HL-60 (cell line): Measurements from ENCODE around the gene GPC4.

Experiments
- DNase-seq, 2 experiments: peaks; one replicate each; pipeline ENCODE4 v3.0.0-alpha.2; 2010 to 2020; ENCODE audit warnings: low read depth in 1 of 2, low spot score in 1 of 2
- H3K27ac ChIP-seq: fragments of 250-450 bp; sonication (Bioruptor Pico); replicated peaks from 2 replicates; pipeline ENCODE4 v1.5.1; 2020; ENCODE audit warnings: mild to moderate bottlenecking, moderate library complexity
- H3K27me3 ChIP-seq: fragments of 250-450 bp; sonication (Bioruptor Pico); 2 replicates; pipeline ENCODE4 v1.5.1; 2021; ENCODE audit warnings: mild to moderate bottlenecking, moderate library complexity; ENCODE audit not compliant: insufficient read depth, poor library complexity, severe bottlenecking
- H3K4me3 ChIP-seq: replicated peaks from 2 replicates; pipeline ENCODE4 v1.5.1; 2011; ENCODE audit warnings: mild to moderate bottlenecking, control low read depth, low read length; ENCODE audit not compliant: insufficient read depth
- CTCF ChIP-seq: IDR thresholded peaks from one replicate; pipeline ENCODE4 v1.5.1; 2011; ENCODE audit warnings: low read length, control low read depth, inconsistent platforms; ENCODE audit not compliant: insufficient read depth
- GABPA ChIP-seq: IDR thresholded peaks from 2 replicates; pipeline ENCODE4 v1.6.1; 2012; ENCODE audit warnings: low read depth
- POLR2AphosphoS5 ChIP-seq: IDR thresholded peaks from 2 replicates; pipeline ENCODE4 v1.6.1; 2012; ENCODE audit warnings: low read depth
- REST ChIP-seq: IDR thresholded peaks from 2 replicates; pipeline ENCODE4 v1.6.1; 2012; ENCODE audit warnings: low read depth; ENCODE audit not compliant: insufficient replicate concordance
- SPI1 ChIP-seq: IDR thresholded peaks from 2 replicates; pipeline ENCODE4 v1.6.1; 2012; ENCODE audit warnings: low read depth, mild to moderate bottlenecking, borderline replicate concordance

Gene GPC4

DNA sequence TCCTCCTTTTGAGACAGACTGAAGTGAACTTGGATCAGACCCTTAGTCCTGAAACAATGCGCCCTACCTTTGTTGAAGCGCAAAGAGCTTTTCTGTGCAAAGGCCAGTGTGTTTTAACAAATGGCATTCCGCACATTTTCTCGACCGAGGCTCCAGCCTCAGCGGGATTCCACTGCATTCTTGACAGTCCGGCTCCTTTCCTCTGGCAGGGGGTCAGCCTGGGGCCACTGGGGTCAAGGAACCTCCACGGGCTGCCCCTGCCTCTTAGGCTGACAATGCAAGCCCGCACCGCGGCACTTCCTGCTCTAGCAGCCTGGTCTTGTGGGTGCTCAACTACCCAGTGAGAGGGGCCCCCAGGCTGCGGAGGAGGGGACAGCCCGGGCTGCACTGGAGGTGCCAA, 150.0 kb downstream of the GPC4 start:
- TF ChIP-seq REST (no peak), SPI1 (no peak), POLR2AphosphoS5 (no peak)
- Histone ChIP-seq H3K27ac (no peak overlapping the region), H3K4me3 (no peak overlapping the region), H3K27me3 (no peaks in the 10 kb centered on the region)
- no peak for DNase-seq

DNA sequence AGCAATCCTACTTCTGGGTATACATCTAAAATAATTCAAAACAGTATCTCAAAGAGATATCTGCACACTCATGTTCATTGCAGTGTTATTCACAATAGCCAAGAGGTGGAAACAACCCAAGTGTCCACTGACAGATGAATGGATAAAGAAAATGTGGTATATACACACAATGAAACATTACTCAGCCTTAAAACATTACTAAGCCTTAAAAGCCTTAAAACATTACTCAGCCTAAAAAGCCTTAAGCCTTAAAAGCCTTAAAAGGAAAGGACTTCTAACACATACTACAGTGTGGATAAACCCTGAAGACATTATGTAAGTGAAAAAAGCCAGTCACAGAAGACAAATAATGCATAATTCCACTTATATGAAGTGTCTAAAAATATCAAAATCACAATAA, 156.8 kb downstream of the GPC4 start:
- no peak overlapping the region for H3K27ac ChIP-seq
- no peak for DNase-seq

DNA sequence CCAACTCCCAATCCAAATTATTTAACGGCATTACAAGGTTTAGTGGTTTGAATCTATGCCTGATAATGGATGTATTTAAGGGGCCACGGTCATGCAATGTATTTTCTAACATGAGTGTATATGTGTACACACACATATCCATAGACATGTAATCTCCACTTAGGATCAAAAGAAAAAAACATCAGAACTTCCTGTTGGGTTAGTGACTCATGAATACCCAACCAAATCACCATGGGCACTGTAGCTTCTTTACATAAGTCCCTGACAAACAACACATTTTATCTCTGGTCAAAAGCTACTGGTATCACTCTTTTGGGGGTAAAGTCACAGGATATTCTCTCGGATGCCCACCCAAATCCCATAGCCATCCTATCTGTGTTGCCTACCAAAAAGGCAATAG, 160.6 kb downstream of the GPC4 start:
- H3K27me3 ChIP-seq = no peaks in the 10 kb centered on the region
- no peak overlapping the region for H3K27ac ChIP-seq
- TF ChIP-seq SPI1 (no peak), GABPA (no peak), POLR2AphosphoS5 (no peak), CTCF (no peak)
- H3K4me3 ChIP-seq = no peak overlapping the region
- no peak for DNase-seq

More for the DNA sequence above, 156.8 kb downstream of the GPC4 start:
- Histone ChIP-seq H3K4me3 (no peak overlapping the region), H3K27me3 (no peaks in the 10 kb centered on the region)
- TF ChIP-seq SPI1 (no peak), CTCF (no peak), POLR2AphosphoS5 (no peak), REST (no peak), GABPA (no peak)

- TF ChIP-seq REST (no peak), SPI1 (no peak), POLR2AphosphoS5 (no peak), CTCF (no peak), GABPA (no peak)
- DNase-seq = no peak
- no peaks in the 10 kb centered on the region for H3K27me3 ChIP-seq
These were observed 164.1 kb downstream of the GPC4 start for GRCh38 chrX:133251204-133251603.

More at GRCh38 chrX:133251204-133251603, 164.1 kb downstream of the GPC4 start:
- no peak overlapping the region for H3K27ac ChIP-seq
- no peak overlapping the region for H3K4me3 ChIP-seq
